HepG2 (cell line): ENCODE data around the gene CPHXL2. TPM values are rescaled to one million over a fixed set of nuclear protein-coding genes. Genes with fewer than 3 reads are reported as not detected.

ENCODE experiments used
- ATAC-seq: fragments of 200-7000 bp; cut with Tn5 transposase; 3 replicates; pipeline ENCODE4 v1.9.1; 2020; ENCODE audit warnings: mild to moderate bottlenecking, moderate library complexity
- BruUV-seq: library from RNA; stranded (reverse); fragments of 400-500 nt; replicated peaks from 2 replicates; lab custom pipeline; 2021; lab: Mats Ljungman, UMichigan
- CTCF ChIA-PET: fragments of 300-600 bp; formaldehyde crosslinking; extraction: SDS; loops from one replicate; lab custom pipeline; 2021; ENCODE audit warnings: low total read pairs, inconsistent platforms, low intra/inter-chr PET ratio; lab: Yijun Ruan, JAX
- POLR2A ChIA-PET: fragments of 350-600 bp; sonication (Branson Sonifier 250); formaldehyde crosslinking; loops from one replicate; lab custom pipeline; 2020; ENCODE audit warnings: antibody characterized with exemption, inconsistent platforms; lab: Yijun Ruan, JAX
- DNase-seq: peaks from one replicate; pipeline ENCODE4 v3.0.0-alpha.2; 2015; ENCODE audit warnings: low spot score
- FAIRE-seq: peaks from 3 replicates; lab custom pipeline; 2011; peaks lifted over from hg19 to GRCh38; lab: Jason Lieb, UNC
- H2AFZ ChIP-seq: one replicate; pipeline ENCODE4 v1.6.1; 2011; ENCODE audit warnings: low read length, inconsistent platforms
- H3K27ac ChIP-seq: fragments of 300-600 bp; 3 replicates; pipeline ENCODE4 v1.8.0; 2011; ENCODE audit warnings: mixed run types, mild to moderate bottlenecking, mixed read lengths, low read length, inconsistent platforms; ENCODE audit not compliant: insufficient read depth; ENCODE audit errors: extremely low read length
- H3K27me3 ChIP-seq, 2 experiments: fragments of 200-600 bp in 1 of 2; 2 replicates in 1 of 2; 3 replicates in 1 of 2; pipeline versions ENCODE4 v1.6.0 to v1.8.0; 2011; ENCODE audit warnings: low read length in 2 of 2, mild to moderate bottlenecking in 2 of 2, moderate library complexity in 2 of 2, inconsistent platforms in 1 of 2; ENCODE audit not compliant: insufficient read depth in 2 of 2, control insufficient read depth in 1 of 2
- H3K36me3 ChIP-seq, 2 experiments: fragments of 200-600 bp in 1 of 2; replicated peaks in 1 of 2; 2 replicates in 1 of 2; 3 replicates in 1 of 2; pipeline versions ENCODE4 v1.5.1 to v1.8.0; 2011; ENCODE audit warnings: low read length in 2 of 2, inconsistent platforms in 1 of 2; ENCODE audit not compliant: insufficient read depth in 2 of 2, control insufficient read depth in 1 of 2
- H3K4me1 ChIP-seq: 2 replicates; pipeline ENCODE4 v1.5.1; 2012; ENCODE audit warnings: low read length, inconsistent platforms; ENCODE audit not compliant: insufficient read depth
- H3K4me2 ChIP-seq: 2 replicates; pipeline ENCODE4 v1.6.0; 2011; ENCODE audit warnings: low read depth, low read length, inconsistent platforms
- H3K4me3 ChIP-seq, 3 experiments: fragments of 200-600 bp in 1 of 3; sonication (generic), shearing (Covaris generic) in 1 of 3; replicated peaks in 1 of 3; 2 replicates each; pipeline ENCODE4 v1.5.1; 2011 to 2016; ENCODE audit warnings: low read length in 3 of 3, inconsistent platforms in 2 of 3, low read depth in 2 of 3, mild to moderate bottlenecking in 2 of 3, control low read depth in 1 of 3, mixed read lengths in 1 of 3; ENCODE audit not compliant: insufficient read depth in 1 of 3
- H3K79me2 ChIP-seq: one replicate; pipeline ENCODE4 v1.6.1; 2011; ENCODE audit warnings: low read length, inconsistent platforms; ENCODE audit not compliant: insufficient read depth
- H3K9ac ChIP-seq: 2 replicates; pipeline ENCODE4 v1.6.0; 2011; ENCODE audit warnings: mild to moderate bottlenecking, low read depth, low read length, inconsistent platforms; ENCODE audit not compliant: insufficient read depth
- H3K9me3 ChIP-seq: 2 replicates; pipeline ENCODE4 v1.5.1; 2012; ENCODE audit warnings: mild to moderate bottlenecking, low read length
- H4K20me1 ChIP-seq: 2 replicates; pipeline ENCODE4 v1.6.0; 2011; ENCODE audit warnings: inconsistent platforms, mild to moderate bottlenecking, low read length, moderate library complexity; ENCODE audit not compliant: insufficient read depth
- ARID5B ChIP-seq: IDR thresholded peaks from 2 replicates; pipeline ENCODE4 v1.4.0; 2020; ENCODE audit warnings: mild to moderate bottlenecking, missing genetic modification reagents
- CBX5 ChIP-seq: sonication (generic); formaldehyde crosslinking; IDR thresholded peaks from 2 replicates; pipeline ENCODE4 v1.4.0; 2020; ENCODE audit warnings: missing genetic modification reagents, borderline replicate concordance
- CEBPG ChIP-seq: IDR thresholded peaks from 2 replicates; pipeline ENCODE4 v1.6.1; 2016
- CTCF ChIP-seq: sonication (generic); formaldehyde crosslinking; IDR thresholded peaks from 2 replicates; pipeline ENCODE4 v1.5.0; 2020; ENCODE audit warnings: mild to moderate bottlenecking, missing genetic modification reagents, moderate library complexity
- FOXK1 ChIP-seq: sonication (generic); formaldehyde crosslinking; IDR thresholded peaks from 2 replicates; pipeline ENCODE4 v1.4.0; 2020; ENCODE audit warnings: low read depth, missing genetic modification reagents, borderline replicate concordance
- KDM5A ChIP-seq: fragments of 200-600 bp; sonication (generic); IDR thresholded peaks from 2 replicates; pipeline ENCODE4 v1.7.0; 2018; ENCODE audit warnings: antibody characterized with exemption, mild to moderate bottlenecking, low read length, borderline replicate concordance
- KLF12 ChIP-seq: sonication (generic); formaldehyde crosslinking; IDR thresholded peaks from 2 replicates; pipeline ENCODE4 v1.4.0; 2020; ENCODE audit warnings: missing genetic modification reagents, borderline replicate concordance
- MIER3 ChIP-seq: IDR thresholded peaks from 2 replicates; pipeline ENCODE4 v1.6.1; 2016; ENCODE audit warnings: missing compliant biosample characterization, borderline replicate concordance
- NFKB2 ChIP-seq: sonication (generic); formaldehyde crosslinking; IDR thresholded peaks from 2 replicates; pipeline ENCODE4 v1.4.0; 2020; ENCODE audit warnings: missing genetic modification reagents, borderline replicate concordance
- NFKBIZ ChIP-seq: IDR thresholded peaks from 2 replicates; pipeline ENCODE4 v1.6.1; 2018; ENCODE audit warnings: missing genetic modification reagents, missing compliant biosample characterization
- SALL1 ChIP-seq: sonication (generic); formaldehyde crosslinking; IDR thresholded peaks from 2 replicates; pipeline ENCODE4 v1.8.0; 2022; ENCODE audit warnings: mild to moderate bottlenecking, missing genetic modification reagents
- STAG1 ChIP-seq: sonication (generic); formaldehyde crosslinking; IDR thresholded peaks from 2 replicates; pipeline ENCODE4 v1.4.0; 2020; ENCODE audit warnings: missing genetic modification reagents
- TEAD3 ChIP-seq: optimal IDR thresholded peaks from 2 replicates; pipeline ENCODE3; 2016; ENCODE audit warnings: borderline replicate concordance
- WIZ ChIP-seq: sonication (generic); formaldehyde crosslinking; IDR thresholded peaks from 2 replicates; pipeline ENCODE4 v1.5.1; 2020; ENCODE audit warnings: mild to moderate bottlenecking, missing genetic modification reagents
- ZNF747 ChIP-seq: sonication (generic); formaldehyde crosslinking; IDR thresholded peaks from 2 replicates; pipeline ENCODE4 v1.8.1; 2023; ENCODE audit warnings: missing genetic modification reagents, mild to moderate bottlenecking, borderline replicate concordance
- ZNF788 ChIP-seq: sonication (generic); formaldehyde crosslinking; IDR thresholded peaks from 2 replicates; pipeline ENCODE4 v1.5.0; 2020; ENCODE audit warnings: mild to moderate bottlenecking, missing genetic modification reagents, borderline replicate concordance
- ZNF790 ChIP-seq: sonication (generic); formaldehyde crosslinking; IDR thresholded peaks from 2 replicates; pipeline ENCODE4 v1.8.0; 2022; ENCODE audit warnings: missing genetic modification reagents, mild to moderate bottlenecking, borderline replicate concordance
- ZSCAN31 ChIP-seq: sonication (generic); formaldehyde crosslinking; IDR thresholded peaks from 2 replicates; pipeline ENCODE4 v1.5.0; 2020; ENCODE audit warnings: low read depth, mild to moderate bottlenecking, missing genetic modification reagents
- WGBS: methylation state at CpG from one replicate; pipeline ENCODE4 v1.1.6; 2017; ENCODE audit warnings: low lambda C conversion rate; 5-methylcytosine and 5-hydroxymethylcytosine counted together
- in situ Hi-C: cut with HindIII; loops from 2 replicates; pipeline ENCODE4 v1.10.0; 2017; ENCODE audit warnings: low pct_unique_long_range_greater_than_20kb; ENCODE audit not compliant: extremely low pct_ligation_motif_present
- intact Hi-C: fragments of 100-400 bp; cut with micrococcal nuclease; formaldehyde crosslinking; loops from one replicate; pipeline ENCODE4 v1.10.0; 2022; ENCODE audit not compliant: unreplicated experiment
- polyA plus RNA-seq, 8 experiments: library from polyadenylated mRNA; depleted of rRNA in 3 of 8; stranded (reverse) in 7 of 8; unstranded in 1 of 8; fragments of >200 nt; fragmentation: Illumina TruSeq in 4 of 8; extraction: Trizol in 4 of 8; gene quantifications; 2 replicates each; pipeline versions ENCODE4 v1.2.1 to v1.2.3, GENCODE V29; 2011 to 2016; ENCODE audit warnings: low read depth in 4 of 8, missing spikeins in 1 of 8, mixed read lengths in 1 of 8; ENCODE audit not compliant: insufficient read depth in 1 of 8
- total RNA-seq, 5 experiments: library from RNA; depleted of rRNA; stranded (reverse); fragments of >200 nt; fragmentation: Illumina TruSeq; extraction: Trizol; gene quantifications; 2 replicates each; pipeline ENCODE4 v1.2.3, GENCODE V29; 2016; ENCODE audit warnings: low read depth in 1 of 5

CPHXL2 gene
- total and polyA plus RNA-seq, 2 of the 13 experiments (the other 11 are each of a cell fraction or from before 2014, with no cell fraction given) = not detected

- peak; percentile 63 for DNase-seq
- Histone ChIP-seq H3K4me1 (peaks cover 62% of the 10 kb centered on the region), H3K36me3 (peaks cover 4 to 19% of the 10 kb centered on the region in 2 experiments), H3K4me2 (peak overlapping the region; percentile 87), H3K27me3 (no peaks in the 10 kb centered on the region; a peak in 1 of 5 replicates), H4K20me1 (peaks cover 54% of the 10 kb centered on the region), H3K9ac (peak overlapping the region; percentile 94), H3K4me3 (peak overlapping the region; percentile 82 to 96 (median 93)), H3K27ac (peak overlapping the region; percentile 93), H2AFZ (peak overlapping the region; percentile 39), H3K9me3 (no peaks in the 10 kb centered on the region), H3K79me2 (peaks cover 94% of the 10 kb centered on the region)
- 2% methylated on average over 45 of the region's 62 CpGs for WGBS
- in situ Hi-C loops (loop anchor here (5.0 kb wide), 1 partner anchor 114 kb away; no protein-coding TSS in a partner anchor), intact Hi-C loops (loop anchor here (1.0 to 5.0 kb wide), 3 partner anchors 81 to 178 kb away; partner anchors contain the start of gene GABARAPL2)
- FAIRE-seq = peak; percentile 26
- ChIA-PET POLR2A (interaction anchor here (0.9 to 2.9 kb wide), 15 partner anchors 7 to 215 kb away, joined by 3 to 28 read pairs (median 5); partner anchors contain the start of genes ADAT1, CFDP1, GABARAPL2 and TMEM231), CTCF (interaction anchor here (0.7 kb wide), 1 partner anchor 176 kb away, joined by 3 read pairs; no protein-coding TSS in a partner anchor)
- no TSS peak for BruUV-seq
- peak; percentile 62 for ATAC-seq
- TF ChIP-seq MIER3 (CRISPR knock-in tag) = peak; percentile 29; the same call in 1 of the 2 replicates
- 0 out of 2 replicates have a peak, but pooled peaks have one; percentile 78 for TF ChIP-seq WIZ (CRISPR knock-in tag)
- TF ChIP-seq NFKB2 (CRISPR knock-in tag) = peak; percentile 51; the same call in 1 of the 2 replicates
- TF ChIP-seq CTCF (CRISPR knock-in tag) = no peak
- TF ChIP-seq STAG1 = no peak
- TF ChIP-seq ZNF790 (CRISPR knock-in tag) = no peak
- no peak for TF ChIP-seq ZNF747 (CRISPR knock-in tag)
- TF ChIP-seq ZSCAN31 = 0 out of 2 replicates have a peak, but pooled peaks have one; percentile 8
- peak; percentile 95; the same call in 1 of the 2 replicates for TF ChIP-seq FOXK1 (CRISPR knock-in tag)
- peak; percentile 84 for TF ChIP-seq KDM5A
- 0 out of 2 replicates have a peak, but pooled peaks have one; percentile 12 for TF ChIP-seq CEBPG (CRISPR knock-in tag)
- TF ChIP-seq NFKBIZ (CRISPR knock-in tag) = no peak
- 0 out of 2 replicates have a peak, but pooled peaks have one; percentile 7 for TF ChIP-seq ARID5B
- 0 out of 2 replicates have a peak, but pooled peaks have one; percentile 26 for TF ChIP-seq ZNF788
- TF ChIP-seq TEAD3 = no peak
- 0 out of 2 replicates have a peak, but pooled peaks have one; percentile 17 for TF ChIP-seq CBX5 (CRISPR knock-in tag)
- peak; percentile 33; the same call in 1 of the 2 replicates for TF ChIP-seq SALL1 (CRISPR knock-in tag)
- no peak for TF ChIP-seq KLF12 (CRISPR knock-in tag)
Observed at GRCh38 chr16:75648265-75649076, 28.3 kb downstream of the CPHXL2 start.
